T-cell (primary cell): Measurements from ENCODE around the gene CNTRL. TPM values are rescaled to one million over a fixed set of nuclear protein-coding genes. Genes with fewer than 3 reads are reported as not detected.

ENCODE experiments used
- ATAC-seq, 4 experiments: fragments of 200-7000 bp in 3 of 4; fragments of 150-1000 bp in 1 of 4; cut with Tn5 transposase; replicated peaks in 1 of 4; 1 replicate in 3 of 4; 2 replicates in 1 of 4; pipeline ENCODE4 v1.10.0; 2021; ENCODE audit warnings: moderate library complexity in 3 of 4, mild to moderate bottlenecking in 2 of 4, moderate number of reproducible peaks in 1 of 4
- CTCF ChIA-PET, 2 donors: fragments of 300-600 bp; sonication (Branson Sonifier 250); formaldehyde crosslinking; loops; one replicate each; lab custom pipeline; 2022; ENCODE audit warnings: antibody characterized with exemption in 2 of 2; lab: Charles Lee
- POLR2A ChIA-PET, 2 donors: fragments of 300-600 bp; sonication (Branson Sonifier 250); formaldehyde crosslinking; loops; one replicate each; lab custom pipeline; 2022; ENCODE audit warnings: antibody characterized with exemption in 2 of 2; lab: Charles Lee
- DNase-seq, 35 experiments: peaks; one replicate each; pipeline versions ENCODE4 v3.0.0 to v3.0.0-alpha.2; 2013 to 2023
- H3K27ac ChIP-seq: one replicate; pipeline ENCODE4 v1.5.1; 2013; ENCODE audit warnings: low read length
- H3K27me3 ChIP-seq, 2 experiments: replicated peaks in 1 of 2; 1 replicate in 1 of 2; 2 replicates in 1 of 2; pipeline versions ENCODE4 v1.6.1 to v1.7.0; 2013; ENCODE audit warnings: low read length in 1 of 2, mixed read lengths in 1 of 2; ENCODE audit not compliant: control insufficient read depth in 2 of 2, insufficient read depth in 2 of 2; ENCODE audit errors: extremely low read depth in 1 of 2
- H3K36me3 ChIP-seq, 2 donors: 1 replicate in 1 of 2; 2 replicates in 1 of 2; pipeline versions ENCODE4 v1.6.1 to v1.7.0; 2013; ENCODE audit warnings: low read length in 1 of 2; ENCODE audit not compliant: control insufficient read depth in 2 of 2, insufficient read depth in 1 of 2; ENCODE audit errors: extremely low read depth in 1 of 2
- H3K4me1 ChIP-seq, 2 experiments: 1 replicate in 1 of 2; 2 replicates in 1 of 2; pipeline versions ENCODE4 v1.6.1 to v1.7.0; 2013; ENCODE audit warnings: low read length in 2 of 2, mixed read lengths in 1 of 2; ENCODE audit not compliant: insufficient read depth in 2 of 2, control insufficient read depth in 1 of 2; ENCODE audit errors: extremely low read depth in 1 of 2
- H3K4me3 ChIP-seq, 2 donors: 1 replicate in 1 of 2; 2 replicates in 1 of 2; pipeline versions ENCODE4 v1.5.1 to v1.7.0; 2013; ENCODE audit warnings: mild to moderate bottlenecking in 2 of 2, low read length in 1 of 2, moderate library complexity in 1 of 2; ENCODE audit not compliant: control insufficient read depth in 1 of 2; ENCODE audit errors: extremely low read depth in 1 of 2
- H3K9me3 ChIP-seq: 2 replicates; pipeline ENCODE4 v1.7.0; 2013
- H3K27ac Mint-ChIP-seq, 2 donors: one replicate each; pipeline ENCODE4 v1.8.0; 2020 to 2021; ENCODE audit warnings: mild to moderate bottlenecking in 2 of 2, mixed read lengths in 2 of 2
- H3K27me3 Mint-ChIP-seq, 2 donors: one replicate each; pipeline ENCODE4 v1.8.0; 2021 to 2022; ENCODE audit warnings: mixed read lengths in 2 of 2
- H3K36me3 Mint-ChIP-seq: one replicate; pipeline ENCODE4 v1.8.0; 2021; ENCODE audit warnings: mixed read lengths
- H3K4me1 Mint-ChIP-seq, 3 donors: one replicate each; pipeline ENCODE4 v1.8.0; 2020 to 2022; ENCODE audit warnings: mixed read lengths in 3 of 3, mild to moderate bottlenecking in 1 of 3
- H3K4me3 Mint-ChIP-seq, 3 donors: one replicate each; pipeline ENCODE4 v1.8.0; 2020 to 2022; ENCODE audit warnings: mild to moderate bottlenecking in 3 of 3, mixed read lengths in 3 of 3, moderate library complexity in 3 of 3
- H3K9me3 Mint-ChIP-seq, 3 donors: one replicate each; pipeline ENCODE4 v1.8.0; 2020 to 2022; ENCODE audit warnings: mixed read lengths in 3 of 3
- WGBS: methylation state at CpG from one replicate; pipeline ENCODE4 v1.1.5; 2013; ENCODE audit warnings: missing lambda C conversion rate; ENCODE audit not compliant: insufficient coverage; 5-methylcytosine and 5-hydroxymethylcytosine counted together
- total RNA-seq, 35 experiments: library from RNA in 6 of 35; stranded (reverse) in 6 of 35; fragments of 120-200 nt in 1 of 35; gene quantifications; one replicate each; pipeline versions ENCODE4 v1.2.1 to v1.2.4 and lab custom pipeline; 2013 to 2026

Gene CNTRL
- total RNA-seq, 5 donors from 2014 or later (not counting 1 experiment from before 2014, with no cell fraction given) = 84.6 to 101 (median 93.7) TPM

DNA sequence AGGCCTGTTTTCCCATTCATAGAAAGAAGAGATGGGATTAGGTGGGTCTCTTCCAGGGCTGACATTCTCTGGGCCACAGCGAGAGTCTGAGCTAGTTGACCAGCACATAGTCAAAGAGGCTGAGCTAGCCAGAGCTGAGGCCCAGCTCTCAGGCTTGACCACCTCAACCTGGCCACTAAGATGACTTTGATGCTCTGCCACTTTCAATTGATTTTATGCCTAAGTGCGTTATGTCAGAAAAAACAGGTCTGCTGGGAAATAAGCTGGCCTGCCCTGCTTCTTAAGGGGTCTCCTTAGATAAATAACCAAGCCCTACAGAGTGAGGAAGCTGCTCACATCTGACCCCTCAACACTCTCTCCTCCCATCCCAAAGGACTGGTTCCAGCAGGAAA is 146.9 kb downstream of the CNTRL start:
- Mint-ChIP-seq H3K4me1 (no peaks in the 10 kb centered on the region), H3K9me3 (no peaks in the 10 kb centered on the region), H3K27me3 (no peaks in the 10 kb centered on the region), H3K27ac (no peak overlapping the region), H3K4me3 (no peak overlapping the region), H3K36me3 (peaks cover 10% of the 10 kb centered on the region)
- H3K9me3 ChIP-seq = no peaks in the 10 kb centered on the region
- 89% methylated on average over 1 of the region's 2 CpGs for WGBS
- H3K4me1 ChIP-seq = no peaks in the 10 kb centered on the region
- H3K4me3 ChIP-seq = no peak overlapping the region
- POLR2A ChIA-PET = no interaction called here
- peaks cover 0 to under 1% of the 10 kb centered on the region in 2 donors for H3K36me3 ChIP-seq
- ATAC-seq = no peak
- CTCF ChIA-PET = no interaction called here
- DNase-seq = no peak
- no peak overlapping the region for H3K27ac ChIP-seq
- H3K27me3 ChIP-seq = no peaks in the 10 kb centered on the region

DNA sequence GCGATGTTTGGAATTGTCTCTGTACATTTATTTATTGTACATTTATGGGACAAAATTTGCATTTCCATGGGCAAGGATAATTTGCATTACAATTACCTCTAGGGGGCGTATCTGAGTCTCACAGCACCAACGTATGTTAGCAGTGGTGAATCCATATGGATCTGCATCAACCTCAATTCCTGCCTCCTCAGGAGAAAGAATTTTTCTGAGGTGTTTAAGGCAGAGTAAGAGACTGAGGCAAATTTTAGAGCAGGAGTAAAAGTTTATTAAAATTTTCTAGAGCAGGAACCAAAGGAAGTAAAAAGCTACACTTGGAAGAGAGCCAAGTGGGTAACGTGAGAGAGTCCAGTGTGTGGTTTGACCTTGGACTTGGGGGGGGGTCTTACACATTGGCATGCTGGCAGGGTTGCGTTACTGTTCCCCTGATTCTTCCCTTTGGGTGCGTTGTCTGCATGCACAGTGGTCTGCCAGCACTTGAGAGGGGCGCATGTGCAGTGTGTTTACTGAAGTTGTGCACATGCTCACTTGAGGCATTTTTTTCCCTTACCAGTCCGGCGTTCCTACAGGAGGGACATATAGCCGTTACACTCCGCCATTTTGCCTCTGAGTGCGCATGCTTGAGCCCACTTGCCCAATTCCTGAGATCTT is 147.9 kb downstream of the CNTRL start:
- no peaks in the 10 kb centered on the region for H3K27me3 Mint-ChIP-seq
- no peaks in the 10 kb centered on the region for H3K4me1 Mint-ChIP-seq
- peaks cover 10% of the 10 kb centered on the region for H3K36me3 Mint-ChIP-seq
- 90% methylated on average over 9 of the region's 12 CpGs for WGBS
- ChIA-PET CTCF (no interaction called here), POLR2A (no interaction called here)
- peak in 1 of 35 experiments; percentile 36 for DNase-seq
- no peak overlapping the region for H3K4me3 Mint-ChIP-seq
- Histone ChIP-seq H3K27me3 (no peaks in the 10 kb centered on the region), H3K27ac (no peak overlapping the region), H3K36me3 (no peaks in the 10 kb centered on the region), H3K9me3 (no peaks in the 10 kb centered on the region), H3K4me1 (no peaks in the 10 kb centered on the region), H3K4me3 (no peak overlapping the region)
- ATAC-seq = no peak
- no peaks in the 10 kb centered on the region for H3K9me3 Mint-ChIP-seq
- no peak overlapping the region for H3K27ac Mint-ChIP-seq

DNA sequence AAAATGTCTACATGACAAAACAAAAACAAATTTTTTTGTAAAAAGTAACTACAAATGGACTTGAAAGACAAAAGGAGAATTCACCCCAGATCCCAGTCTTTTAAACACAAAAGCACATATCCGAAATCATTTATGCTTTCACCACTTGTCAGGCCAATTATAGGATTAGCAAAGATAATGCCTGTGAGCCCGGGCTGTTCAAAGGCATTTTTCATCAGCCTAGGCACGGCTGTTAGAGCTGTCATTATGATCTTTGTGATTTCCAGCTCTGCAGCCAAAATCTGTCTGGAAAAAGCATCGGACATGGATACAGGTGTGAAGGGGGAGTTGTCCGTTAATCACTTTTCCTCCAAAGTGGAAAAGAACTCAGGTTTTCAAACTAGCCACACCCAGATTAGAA is 150.5 kb downstream of the CNTRL start:
- DNase-seq (no peak), ATAC-seq (no peak)
- Histone ChIP-seq H3K27me3 (no peaks in the 10 kb centered on the region), H3K4me3 (no peak overlapping the region), H3K9me3 (no peaks in the 10 kb centered on the region), H3K36me3 (no peaks in the 10 kb centered on the region), H3K27ac (no peak overlapping the region), H3K4me1 (no peaks in the 10 kb centered on the region)
- ChIA-PET CTCF (no interaction called here), POLR2A (interaction anchor here in 1 of 2 donors (0.7 kb wide), 1 partner anchor 113 kb away, joined by 3 read pairs; no protein-coding TSS in a partner anchor)
- no peak overlapping the region for H3K4me3 Mint-ChIP-seq
- H3K27me3 Mint-ChIP-seq = no peaks in the 10 kb centered on the region
- no peak overlapping the region for H3K27ac Mint-ChIP-seq
- WGBS = 100% methylated on average over 1 of the region's 5 CpGs
- H3K4me1 Mint-ChIP-seq = peaks cover 0 to 6% (median 1%) of the 10 kb centered on the region in 3 donors
- H3K36me3 Mint-ChIP-seq = peaks cover 2% of the 10 kb centered on the region
- no peaks in the 10 kb centered on the region for H3K9me3 Mint-ChIP-seq

GRCh38 chr9:121226175-121226574 is 151.4 kb downstream of the CNTRL start:
- CTCF ChIA-PET = interaction anchor here in 1 of 2 donors (0.6 kb wide), 1 partner anchor 484 kb away, joined by 3 read pairs; no protein-coding TSS in a partner anchor
- POLR2A ChIA-PET = no interaction called here

More at GRCh38 chr9:121226175-121226574, 151.4 kb downstream of the CNTRL start:
- no peaks in the 10 kb centered on the region for H3K27me3 ChIP-seq
- H3K27ac ChIP-seq = no peak overlapping the region
- no peaks in the 10 kb centered on the region for H3K9me3 Mint-ChIP-seq
- no peak for ATAC-seq
- H3K4me3 ChIP-seq = no peak overlapping the region
- no peaks in the 10 kb centered on the region for H3K9me3 ChIP-seq
- H3K27ac Mint-ChIP-seq = no peak overlapping the region
- H3K4me1 ChIP-seq = no peaks in the 10 kb centered on the region
- no peak overlapping the region for H3K4me3 Mint-ChIP-seq
- no peaks in the 10 kb centered on the region for H3K27me3 Mint-ChIP-seq
- H3K36me3 Mint-ChIP-seq = peaks cover 5% of the 10 kb centered on the region
- WGBS = no CpG with 5 or more reads among the region's 2 CpGs
- peaks cover 0 to 2% of the 10 kb centered on the region in 2 donors for H3K36me3 ChIP-seq
- peaks cover 0 to 6% (median 1%) of the 10 kb centered on the region in 3 donors for H3K4me1 Mint-ChIP-seq
- DNase-seq = no peak

Other genes starting within 250 kb of the CNTRL start
- 10 to 100 TPM; 27.5 to 55.2 (median 47.7) TPM for gene PSMD5, start 232.0 kb upstream of the CNTRL start, total RNA-seq
- 100 to 1,000 TPM in 4 of 5 donors, 10 to 100 TPM in 1; 92.8 to 184 (median 166) TPM for gene PHF19, start 197.8 kb upstream of the CNTRL start, total RNA-seq
- 100 to 1,000 TPM in 3 of 5 donors, 10 to 100 TPM in 2; 67.6 to 170 (median 157) TPM for gene TRAF1, start 148.2 kb upstream of the CNTRL start, total RNA-seq
- gene C5, start 24.7 kb upstream of the CNTRL start, total RNA-seq = 1 to 10 TPM in 4 of 5 donors, under 1 TPM in 1; 0.90 to 2.4 (median 1.7) TPM
- gene RAB14, start 126.9 kb downstream of the CNTRL start, total RNA-seq = 10 to 100 TPM; 42.4 to 56.6 (median 50.5) TPM
- 1 to 10 TPM; 6.3 to 8.8 (median 8.4) TPM for gene GSN, start 193.2 kb downstream of the CNTRL start, total RNA-seq